DMS153 treated with DMSO at 0.1 percent for 48 hours (cell line): Measurements from ENCODE around the gene LLPH.

Experiments used
- DNase-seq: peaks from one replicate; lab custom pipeline; 2025; ENCODE audit not compliant: unreplicated experiment; lab: John Stamatoyannopoulos, UW

The LLPH gene

GRCh38 chr12:66092559-66093269, 37.8 kb downstream of the LLPH start:
- DNase-seq: no peak

- DNase-seq: no peak
Measured at GRCh38 chr12:66090157-66090556, 40.4 kb downstream of the LLPH start.

GRCh38 chr12:66087365-66087943, 43.1 kb downstream of the LLPH start:
- peak; percentile 21 for DNase-seq

DNA sequence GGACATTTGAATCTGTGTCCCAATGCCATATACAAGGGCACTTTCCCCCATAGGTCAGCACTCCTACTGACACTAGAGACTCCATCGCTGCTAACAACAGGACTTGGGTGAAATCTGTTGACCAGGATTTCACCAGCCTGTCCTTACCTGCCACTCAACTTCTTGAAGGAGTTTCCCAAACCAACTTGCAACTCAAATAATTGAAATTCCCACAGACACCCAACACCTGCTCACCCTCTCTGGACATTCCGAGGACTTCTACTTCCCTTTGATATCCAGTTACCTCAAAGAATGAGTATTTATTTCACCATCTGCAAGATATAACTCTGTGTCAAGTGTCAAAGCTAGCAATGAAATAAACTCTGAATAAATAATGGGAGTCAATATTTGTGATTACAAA, 44.6 kb downstream of the LLPH start:
- no peak for DNase-seq

DNA sequence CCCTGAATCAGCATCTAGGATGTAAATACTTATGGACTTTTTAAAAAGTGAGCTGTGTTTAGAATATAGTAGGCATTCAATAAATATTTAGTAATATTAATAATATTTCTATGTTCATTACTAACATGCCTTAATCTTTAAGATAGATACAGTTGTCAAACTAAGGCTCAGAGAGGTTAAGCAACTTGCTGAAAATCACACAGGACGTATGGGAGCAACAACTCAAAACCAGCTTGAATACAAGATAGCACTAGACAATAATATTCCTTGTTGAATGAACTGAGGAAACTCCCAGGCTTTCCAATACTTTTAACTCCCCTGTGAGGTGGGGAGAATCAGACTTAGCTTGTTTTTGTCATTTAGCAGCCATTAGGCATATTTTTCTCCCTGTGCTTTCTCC, 45.3 kb downstream of the LLPH start:
- no peak for DNase-seq

- no peak for DNase-seq
Measured at GRCh38 chr12:66083766-66084165, 46.8 kb downstream of the LLPH start.

DNA sequence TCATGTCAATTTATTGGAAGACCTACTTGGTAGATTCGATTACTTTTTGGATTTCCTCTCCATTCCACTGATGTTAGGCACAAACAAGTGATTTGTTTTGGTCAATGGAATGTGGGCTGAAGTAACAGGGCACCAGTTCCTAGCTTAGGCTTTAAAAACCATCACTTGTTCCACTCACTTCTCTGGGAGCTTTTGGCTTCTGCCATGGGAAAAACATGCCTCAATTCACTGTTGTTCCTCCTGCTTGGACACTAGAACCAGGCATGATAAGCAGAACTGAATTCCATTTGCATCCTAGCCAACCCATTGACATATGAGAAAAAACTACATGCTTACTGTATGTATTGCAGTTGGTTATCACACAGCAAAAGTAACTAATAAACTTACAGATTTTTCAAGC, 47.8 kb downstream of the LLPH start:
- no peak for DNase-seq

- DNase-seq: no peak
Measured at GRCh38 chr12:66080791-66081190, 49.8 kb downstream of the LLPH start.

DNA sequence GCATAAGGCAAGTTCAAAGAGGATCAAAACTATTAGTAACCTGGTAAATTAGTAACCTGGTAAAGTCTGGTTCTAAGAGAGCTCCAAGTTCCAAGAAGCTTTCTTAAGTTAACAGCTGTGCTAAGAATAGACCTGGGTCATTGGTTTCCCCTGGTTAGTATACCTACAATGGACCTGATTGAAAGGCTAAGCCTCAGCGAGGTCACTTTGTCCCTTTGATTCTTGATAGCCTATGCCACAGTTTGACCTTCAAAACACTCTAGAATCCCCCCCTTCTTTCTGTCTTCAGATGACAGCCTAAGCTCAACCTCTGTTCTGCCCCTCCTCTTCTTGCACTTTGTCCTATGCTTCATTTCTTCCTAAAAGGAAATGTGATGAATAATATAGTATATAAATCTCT, 53.0 kb downstream of the LLPH start:
- DNase-seq: no peak

- DNase-seq: no peak
Measured at GRCh38 chr12:66074561-66074960, 56.0 kb downstream of the LLPH start.

- DNase-seq: no peak
Measured at GRCh38 chr12:66072566-66072965, 58.0 kb downstream of the LLPH start.

- no peak for DNase-seq
Measured at GRCh38 chr12:66072135-66072534, 58.4 kb downstream of the LLPH start.

- no peak for DNase-seq
Measured at GRCh38 chr12:66071549-66071948, 59.0 kb downstream of the LLPH start.

GRCh38 chr12:66070378-66071120, 60.0 kb downstream of the LLPH start:
- DNase-seq: no peak

GRCh38 chr12:66066929-66067523, 63.5 kb downstream of the LLPH start:
- DNase-seq: no peak
